ENCODE data around the gene ARHGAP42.
"Not testable (repeated sequence)": the region's sequence is repeated elsewhere in the genome, so short reads cannot be mapped to it uniquely, and the experiment has no call there.

The ARHGAP42 gene

DNA sequence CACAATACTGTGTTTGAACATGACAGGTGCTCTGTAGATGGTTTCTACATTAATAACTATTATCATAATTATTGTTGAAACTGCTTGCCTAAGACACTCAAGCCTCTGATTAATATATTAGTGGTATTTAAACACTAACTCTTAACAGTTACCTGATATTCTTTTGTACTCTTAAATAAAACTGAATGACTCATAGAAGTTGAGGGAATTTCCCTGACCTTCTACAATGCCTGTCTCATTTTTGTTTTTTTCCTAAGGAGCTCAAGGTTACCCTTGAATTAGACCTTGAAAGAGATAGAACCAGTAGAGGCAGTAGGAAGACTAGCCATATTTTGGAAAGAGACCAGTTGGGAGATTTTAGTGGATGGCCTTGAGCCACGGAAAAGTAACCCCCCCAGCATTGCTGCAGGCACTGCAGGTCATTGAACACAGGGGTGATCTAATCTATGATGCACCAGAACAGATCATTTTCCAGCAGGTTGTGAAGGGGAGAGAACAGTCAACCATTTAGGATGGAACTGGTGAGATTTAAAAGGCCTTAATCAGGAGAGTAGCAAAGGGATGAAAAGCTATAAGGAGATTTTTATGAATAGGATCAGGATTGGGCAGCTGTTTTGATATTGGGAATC, 294.2 kb downstream of the ARHGAP42 start:
- no peak for DNase-seq

DNA sequence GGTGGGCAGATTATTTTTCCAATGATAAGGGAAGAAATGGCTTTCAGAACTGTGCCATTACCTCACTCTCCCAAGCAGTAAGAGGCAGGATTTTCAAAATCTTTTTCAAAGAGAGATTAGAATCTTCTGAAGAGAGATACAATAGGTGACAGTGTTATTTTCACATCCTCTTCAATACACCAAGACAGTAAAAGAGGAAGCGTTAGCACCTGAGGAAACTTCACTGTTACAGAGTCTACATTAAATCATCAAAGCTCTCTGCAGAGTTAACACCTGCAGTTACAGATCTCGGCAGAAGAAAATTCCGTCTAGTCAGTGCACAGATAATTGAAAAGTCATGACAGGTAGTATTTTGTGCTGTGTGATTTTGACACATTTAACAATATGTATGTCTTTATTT, 297.6 kb downstream of the ARHGAP42 start:
- no peak for DNase-seq

DNA sequence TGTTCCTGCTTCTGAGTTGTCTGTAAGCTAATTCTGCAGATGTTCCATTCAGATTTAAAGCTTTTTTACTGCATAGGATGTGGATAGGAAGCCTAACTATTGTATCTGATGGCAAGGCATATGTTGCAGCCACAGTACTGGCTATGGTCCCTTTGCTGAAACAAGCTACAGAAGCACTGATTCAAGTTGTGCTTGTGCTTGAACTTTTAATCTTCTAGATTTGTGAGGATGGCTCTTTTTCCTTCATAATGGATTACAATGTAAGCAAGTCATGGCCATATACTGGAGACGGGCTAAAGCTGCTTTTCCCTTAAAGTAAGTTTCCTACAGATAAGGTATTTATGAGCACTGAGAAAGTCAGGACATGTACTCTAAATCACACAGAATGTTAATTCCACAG, 303.8 kb downstream of the ARHGAP42 start:
- DNase-seq, result no peak

DNA sequence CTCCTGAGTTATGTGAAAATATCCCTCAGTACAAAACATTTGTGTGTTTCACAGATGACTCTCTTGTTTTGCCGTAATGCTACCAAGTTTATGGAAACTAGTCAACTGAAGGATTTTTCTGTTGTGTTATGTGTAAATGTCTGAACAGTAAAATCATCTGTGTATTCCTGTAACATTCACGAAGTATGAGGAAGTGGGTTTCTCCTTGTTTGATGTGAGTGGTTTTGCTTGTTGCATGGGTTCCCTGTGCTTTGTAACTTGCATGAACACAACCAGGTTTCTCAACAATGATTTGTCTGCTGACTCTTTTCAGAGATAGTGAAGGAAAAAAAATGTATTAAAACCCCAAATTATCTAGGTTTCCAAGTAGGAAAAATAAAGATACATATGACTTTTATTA, 304.5 kb downstream of the ARHGAP42 start:
- no peak for DNase-seq

DNA sequence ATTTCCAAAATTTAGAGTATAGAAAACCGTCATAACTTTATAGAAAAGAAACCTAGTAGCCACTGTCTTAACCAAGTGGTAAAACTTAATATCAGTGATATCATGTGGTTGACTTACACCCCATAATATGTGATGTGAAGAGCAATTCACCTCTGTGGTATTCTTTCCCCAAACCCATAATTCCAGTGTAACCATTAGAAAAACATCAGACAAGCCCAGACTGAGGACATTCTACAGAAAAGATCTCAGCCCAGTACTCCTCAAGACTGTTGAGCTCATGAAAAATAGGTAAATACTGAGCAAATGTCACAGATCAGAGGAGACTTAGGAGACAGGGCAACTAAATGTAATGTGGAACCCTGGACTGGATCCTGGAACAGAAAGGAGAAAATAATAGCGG, 307.9 kb downstream of the ARHGAP42 start:
- DNase-seq, result no peak

DNA sequence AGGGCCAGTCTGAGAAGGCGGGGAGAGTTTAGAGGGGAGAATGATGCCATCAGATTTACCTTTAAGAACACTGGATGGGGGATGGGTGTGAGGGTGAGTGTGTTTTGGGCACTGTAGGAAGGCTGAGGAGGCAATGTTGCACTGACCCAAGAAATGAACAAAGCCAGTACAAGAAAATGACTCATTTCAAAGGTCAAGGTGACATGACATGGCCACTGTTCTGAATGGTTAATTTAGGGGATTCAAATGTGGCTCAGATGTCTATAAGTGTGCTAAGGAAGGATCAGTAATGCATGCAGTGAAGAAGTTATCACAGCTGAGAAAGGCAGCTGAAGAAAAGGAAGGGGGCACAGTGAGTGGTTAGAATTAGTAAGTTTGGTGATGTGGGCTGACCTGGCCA, 312.7 kb downstream of the ARHGAP42 start:
- no peak for DNase-seq

DNA sequence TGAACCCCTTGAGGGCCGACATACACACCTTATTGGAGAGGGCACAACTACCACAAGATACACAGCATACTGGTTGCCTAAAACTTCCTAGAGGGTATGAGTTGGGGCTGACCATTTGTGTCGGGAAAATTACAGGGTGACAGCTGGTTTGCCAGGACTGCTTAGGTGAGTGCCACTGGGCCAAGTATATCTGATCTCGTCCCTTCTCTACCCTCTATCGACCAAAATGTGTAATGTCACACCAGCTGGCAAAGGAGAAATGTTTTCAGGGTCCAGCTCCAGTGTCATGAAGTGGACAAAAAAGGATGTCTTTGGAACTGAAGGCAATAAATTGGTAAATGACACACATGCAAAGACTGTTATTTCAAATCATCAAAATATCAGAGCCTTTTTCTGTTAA, 316.4 kb downstream of the ARHGAP42 start:
- no peak for DNase-seq

DNA sequence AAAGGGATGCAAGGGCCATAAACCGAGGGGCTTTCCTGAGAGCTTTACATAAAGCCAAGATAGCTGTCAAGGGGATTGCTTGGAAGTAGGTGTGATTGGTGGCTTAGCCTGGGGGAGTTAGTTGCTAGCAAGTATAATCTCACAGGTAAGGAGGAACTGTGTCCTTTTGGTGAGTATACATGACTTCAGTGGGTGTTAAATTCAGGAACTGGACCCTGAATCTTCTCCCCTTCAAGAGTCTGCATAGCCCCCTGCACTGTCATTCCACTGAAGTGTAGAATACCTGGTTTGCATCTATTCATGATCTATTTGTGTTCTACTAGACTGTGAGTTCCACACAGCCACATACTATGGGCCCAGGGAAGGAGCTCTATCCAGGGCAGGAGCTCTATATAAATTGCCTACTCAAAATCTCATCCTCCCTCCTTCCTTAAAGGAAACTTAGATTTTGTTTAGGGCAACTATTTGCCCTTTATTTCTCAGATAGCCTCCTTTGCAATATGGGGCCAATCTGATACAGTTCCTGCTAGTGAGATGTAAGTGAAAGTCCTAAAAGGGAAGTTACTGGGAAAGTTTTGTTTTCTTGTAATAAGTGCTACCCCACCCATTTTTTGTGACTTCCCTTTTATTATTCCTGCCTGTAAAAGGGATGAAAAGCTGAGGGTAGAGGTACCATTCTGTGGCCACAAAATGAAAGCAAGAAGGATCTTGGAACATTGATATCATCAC, 322.0 kb downstream of the ARHGAP42 start:
- DNase-seq, result peak; percentile 1 to 23

DNA sequence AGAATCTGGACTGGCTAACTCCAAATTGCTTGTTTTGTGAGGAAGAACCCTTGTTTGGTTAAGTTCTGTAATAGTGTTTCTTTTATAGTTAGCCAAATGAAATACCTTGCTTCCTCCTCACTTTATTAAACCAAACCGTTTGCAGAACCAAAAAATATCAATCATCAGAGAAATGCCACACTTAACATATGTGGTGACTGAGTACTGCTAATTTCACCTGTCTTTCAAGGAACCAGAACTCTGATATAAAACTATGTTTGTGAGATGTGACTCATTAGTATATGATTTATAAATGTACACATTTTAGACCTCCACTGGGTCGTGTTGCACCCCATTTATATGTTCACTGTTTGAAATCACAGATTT, 322.6 kb downstream of the ARHGAP42 start:
- DNase-seq, result no peak

DNA sequence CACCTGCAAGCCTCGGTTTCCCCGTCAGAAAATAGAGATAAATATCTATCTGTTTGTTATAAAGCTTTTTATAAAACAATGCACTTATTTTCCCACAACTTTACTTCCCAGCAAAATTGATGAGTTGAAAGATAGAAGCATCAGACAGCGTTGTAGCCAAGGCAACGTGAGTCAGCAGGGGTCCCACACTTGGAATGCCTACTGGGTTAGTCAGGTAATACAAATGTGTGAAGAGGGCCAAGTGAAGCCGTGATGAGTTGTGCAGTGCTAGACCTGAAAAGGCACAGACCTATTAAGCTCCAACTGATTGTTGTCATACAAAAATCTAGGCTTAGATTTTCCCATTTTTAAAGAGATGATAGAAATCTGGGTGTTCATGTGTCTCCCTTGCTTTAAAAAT, 323.8 kb downstream of the ARHGAP42 start:
- no peak for DNase-seq

DNA sequence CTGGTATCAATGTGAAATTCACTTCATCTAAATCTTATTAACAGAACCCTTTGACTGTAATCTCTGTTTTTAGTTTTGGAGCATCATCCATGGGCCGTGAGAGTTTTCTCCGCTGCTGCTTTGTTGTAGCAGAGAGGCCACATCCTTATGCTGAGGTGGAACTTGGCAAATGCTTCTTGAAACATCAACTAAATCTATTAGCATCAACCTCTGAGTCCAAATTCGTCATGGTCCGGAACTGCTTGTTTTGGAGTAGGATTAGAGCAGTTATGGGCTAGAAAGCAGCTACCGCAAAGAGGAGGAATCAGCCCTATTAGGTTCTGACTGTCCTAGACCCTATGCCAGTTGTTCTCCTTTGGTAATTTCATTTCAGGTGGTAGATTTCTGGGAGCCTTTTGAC, 324.8 kb downstream of the ARHGAP42 start:
- no peak for DNase-seq

DNA sequence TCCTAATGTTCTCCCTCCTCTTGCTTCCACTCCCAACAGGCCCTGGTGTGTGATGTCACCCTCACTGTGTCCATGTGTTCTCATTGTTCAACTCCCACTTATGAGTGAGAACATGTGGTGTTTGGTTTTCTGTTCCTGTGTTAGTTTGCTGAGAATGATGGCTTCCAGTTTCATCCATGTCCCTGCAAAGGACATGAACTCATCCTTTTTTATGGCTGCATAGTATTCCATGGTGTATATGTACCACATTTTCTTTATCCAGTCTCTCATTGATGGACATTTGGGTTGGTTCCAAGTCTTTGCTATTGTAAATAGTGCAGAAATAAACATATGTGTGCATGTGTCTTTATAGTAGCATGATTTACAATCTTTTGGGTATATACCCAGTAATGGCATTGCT, 326.6 kb downstream of the ARHGAP42 start:
- DNase-seq, result not testable (repeated sequence)

DNA sequence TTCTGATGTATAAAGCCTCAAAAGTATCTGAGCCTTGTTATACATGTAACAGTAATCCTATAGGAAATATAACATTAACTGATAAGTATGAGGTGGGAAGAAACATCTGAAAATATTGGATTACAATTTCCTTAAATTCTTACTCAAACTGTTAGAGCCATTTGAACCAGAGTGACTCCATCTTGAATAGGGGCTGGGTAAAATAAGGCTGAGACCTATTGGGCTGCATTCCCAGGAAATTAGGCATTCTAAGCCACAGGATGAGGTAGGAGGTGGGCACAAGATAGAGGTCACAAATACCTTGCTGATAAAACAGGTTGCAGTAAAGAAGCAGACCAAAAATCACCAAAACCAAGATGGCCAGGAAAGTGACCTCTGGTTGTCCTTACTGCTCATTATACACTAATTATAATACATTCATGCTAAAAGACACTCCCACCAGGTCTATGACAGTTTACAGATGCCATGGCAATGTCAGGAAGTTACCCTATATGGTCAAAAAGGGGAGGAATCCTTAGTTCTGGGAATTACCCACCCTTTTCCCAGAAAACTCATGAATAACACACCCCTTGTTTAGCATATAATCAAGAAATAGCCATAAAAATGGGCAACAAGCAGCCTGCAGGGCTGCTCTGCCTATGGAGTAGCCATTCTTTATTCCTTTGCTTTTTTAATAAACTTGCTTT, 327.7 kb downstream of the ARHGAP42 start:
- no peak for DNase-seq

DNA sequence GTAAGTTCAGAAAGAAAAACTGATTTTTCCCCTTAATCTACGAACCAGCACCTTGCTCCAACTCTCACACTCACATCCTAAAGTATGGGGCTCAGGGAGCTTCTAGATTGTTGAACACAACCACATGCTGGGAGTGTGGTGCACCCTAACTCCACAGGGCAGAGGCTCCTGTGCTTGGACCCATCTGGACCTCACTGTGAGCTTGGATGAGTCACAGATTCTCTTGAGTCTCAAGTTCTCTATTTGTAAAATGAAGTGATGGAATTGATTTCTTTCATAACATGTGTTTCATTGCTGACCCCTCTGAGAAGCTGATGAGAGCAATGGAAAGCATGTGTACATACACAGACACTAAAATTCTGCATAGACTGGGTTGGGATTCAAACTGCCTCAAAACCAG, 332.8 kb downstream of the ARHGAP42 start:
- DNase-seq, result no peak

DNA sequence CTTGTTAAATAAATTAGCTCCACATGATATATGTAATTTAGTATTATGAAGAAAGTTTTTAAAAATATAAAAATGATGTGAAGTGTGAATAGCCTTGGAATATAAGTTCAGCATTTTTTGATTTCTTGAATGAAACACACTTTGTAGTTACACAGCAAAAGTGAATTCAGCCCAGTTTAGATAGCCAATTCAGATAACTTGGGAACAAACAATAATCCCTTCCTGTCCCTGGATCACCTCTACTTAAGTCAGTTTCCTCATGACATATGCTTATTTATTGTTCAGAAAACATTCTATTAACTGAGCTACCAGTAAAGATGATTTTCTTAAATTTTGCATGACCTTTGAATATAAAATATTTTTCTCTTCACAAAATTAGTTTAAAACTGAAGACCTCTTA, 335.2 kb downstream of the ARHGAP42 start:
- no peak for DNase-seq

DNA sequence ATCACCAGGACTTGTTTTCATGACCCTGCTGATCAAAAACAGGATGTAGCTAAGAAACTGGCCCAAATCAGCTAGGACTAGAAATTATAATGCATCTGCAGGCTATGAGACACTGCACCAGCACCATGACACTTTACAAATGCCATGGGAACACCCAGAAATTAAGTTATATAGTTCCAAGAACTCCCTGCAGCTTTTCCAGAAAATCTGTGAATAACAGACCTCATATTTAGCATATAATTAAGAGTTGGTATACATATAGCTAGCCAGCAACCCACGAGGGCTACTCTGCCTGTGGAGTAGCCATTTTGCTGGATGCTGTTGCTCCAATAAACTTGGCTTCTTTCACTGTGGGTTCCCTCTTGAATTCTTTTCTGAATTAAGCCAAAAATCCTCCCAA, 341.6 kb downstream of the ARHGAP42 start:
- DNase-seq, result no peak

DNA sequence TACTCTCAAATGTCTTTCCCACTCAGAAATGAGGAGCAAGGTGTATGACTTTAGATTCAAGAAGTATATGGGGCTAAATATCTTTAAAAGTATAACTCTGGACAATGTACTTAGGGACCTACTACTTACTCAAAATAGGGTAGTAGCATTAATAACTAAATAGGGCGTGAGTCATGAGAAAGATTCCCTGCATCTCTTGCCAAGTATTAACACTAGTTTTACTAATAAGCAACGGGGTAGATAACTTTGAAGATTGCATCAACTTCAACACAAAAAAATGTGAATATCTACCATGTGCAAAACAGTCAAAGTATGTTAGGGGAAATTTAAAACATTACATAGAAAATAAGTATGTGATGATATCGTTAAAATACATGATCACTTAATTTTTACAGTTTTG, 342.9 kb downstream of the ARHGAP42 start:
- no peak for DNase-seq

DNA sequence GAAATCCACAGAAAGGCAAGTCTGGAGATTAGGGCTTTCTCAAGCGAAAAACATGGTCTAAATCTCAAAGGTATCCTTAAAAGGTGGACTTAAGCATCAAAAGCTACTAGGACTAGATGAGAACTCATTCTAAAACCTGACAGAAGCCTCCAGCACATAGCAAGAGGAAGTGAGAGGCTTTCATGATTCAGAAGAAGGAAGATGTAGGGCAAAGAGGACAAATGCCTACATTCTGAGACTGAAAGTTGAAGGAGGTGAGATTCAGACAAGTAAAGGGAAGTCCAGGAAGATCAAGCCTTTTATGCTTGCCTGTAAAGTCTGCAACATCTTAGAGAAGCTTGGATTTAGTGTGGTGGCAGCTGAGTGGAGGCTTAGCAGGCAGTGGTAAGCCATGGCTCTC, 343.6 kb downstream of the ARHGAP42 start:
- no peak for DNase-seq

DNA sequence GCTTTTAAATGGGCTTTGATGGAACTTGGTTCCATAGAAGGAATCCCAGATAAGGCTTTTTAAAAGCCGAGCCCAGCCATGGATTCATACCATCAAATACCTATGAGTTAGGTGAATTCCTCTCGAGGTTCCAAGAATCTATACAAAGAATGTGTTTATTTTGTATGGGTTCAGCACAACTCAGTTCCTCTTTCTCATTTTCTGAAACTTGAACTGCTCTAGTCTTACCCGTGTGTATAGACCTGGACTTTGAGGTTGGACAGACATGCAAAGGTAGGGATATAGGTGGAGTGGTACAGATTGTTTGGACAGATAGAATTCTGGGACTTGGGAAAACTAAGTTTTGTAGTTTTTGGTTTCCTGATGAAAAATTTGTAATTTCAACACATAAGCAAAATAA, 344.6 kb downstream of the ARHGAP42 start:
- no peak for DNase-seq

DNA sequence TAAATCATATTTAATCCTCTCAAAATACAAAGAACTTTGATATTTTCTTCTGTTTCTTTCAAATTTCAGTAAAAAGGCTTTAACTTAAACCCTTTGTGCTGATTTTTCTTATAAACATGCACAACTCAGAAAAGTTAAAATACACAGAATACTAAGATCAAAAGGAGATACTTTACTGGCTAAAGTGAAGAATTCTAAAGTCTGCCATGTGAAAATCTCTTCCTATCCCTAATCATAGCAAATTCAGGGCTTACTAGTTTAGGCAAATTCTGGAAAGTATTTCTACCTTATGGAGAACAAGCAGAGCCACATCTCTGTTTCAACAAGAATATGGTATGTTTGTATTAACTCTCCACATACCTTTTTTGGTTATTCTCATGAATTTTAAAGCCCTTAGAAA, 345.9 kb downstream of the ARHGAP42 start:
- DNase-seq, result no peak

DNA sequence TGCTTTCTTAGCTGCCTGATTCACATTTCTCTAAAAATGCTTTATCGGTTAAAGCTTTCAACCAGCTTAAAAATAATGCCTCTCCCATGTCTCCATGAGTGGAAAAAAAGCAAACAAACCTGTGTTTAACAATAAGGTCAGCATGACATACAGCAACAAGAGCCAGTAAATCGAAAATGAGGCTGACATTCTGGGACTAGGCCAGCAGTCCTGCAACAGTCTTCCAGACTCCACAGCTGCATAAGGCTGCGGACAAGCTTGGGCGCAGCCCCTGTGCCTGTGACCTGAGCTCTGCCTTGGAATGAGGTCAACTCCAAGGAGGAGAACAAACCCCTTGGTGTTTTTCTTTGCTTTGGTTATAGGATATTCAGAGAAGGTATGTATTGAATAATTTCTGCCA, 347.0 kb downstream of the ARHGAP42 start:
- DNase-seq, result no peak

DNA sequence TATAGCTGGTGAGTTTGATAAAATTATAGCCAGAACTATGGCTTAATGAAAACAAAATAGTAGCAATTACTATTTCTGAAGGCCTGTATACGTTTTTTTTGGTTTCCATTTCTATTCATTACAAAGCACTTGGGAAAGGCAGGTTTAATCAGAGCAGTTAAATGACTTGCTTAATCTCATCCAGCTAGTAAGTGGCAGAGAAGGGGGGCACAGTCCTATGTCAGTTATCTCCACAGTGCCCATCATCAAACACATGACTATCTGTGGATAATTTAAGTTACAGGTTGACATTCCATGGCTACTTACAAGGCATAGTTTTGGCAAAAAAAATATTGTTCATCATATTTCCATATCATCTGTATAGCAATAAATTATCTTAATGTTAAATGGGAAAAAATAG, 348.8 kb downstream of the ARHGAP42 start:
- no peak for DNase-seq
